ENCODE results near the gene CST6.
"Not testable (repeated sequence)": the region's sequence is repeated elsewhere in the genome, so short reads cannot be mapped to it uniquely, and the experiment has no call there.

Gene CST6

GRCh38 chr11:66012946-66013761, 1.3 kb downstream of the CST6 start:
- in situ Hi-C loops (cut with HindIII; ENCODE audit: low pct_unique_long_range_greater_than_20kb, low sequenced_read_pairs): no loop called here
- DNase-seq (ENCODE audit: low read depth in 1 of 2, low spot score in 1 of 2): peak; percentile 88 to 93
- no peak for TF ChIP-seq JUND (IDR thresholded peaks at IDR 0.05; ENCODE audit: low read depth)

GRCh38 chr11:66013762-66014100, 1.9 kb downstream of the CST6 start:
- no peak for DNase-seq (ENCODE audit: low read depth in 1 of 2, low spot score in 1 of 2)
- no peak for TF ChIP-seq JUND (IDR thresholded peaks at IDR 0.05; ENCODE audit: low read depth)
- in situ Hi-C loops (cut with HindIII; ENCODE audit: low pct_unique_long_range_greater_than_20kb, low sequenced_read_pairs): no loop called here

GRCh38 chr11:66014804-66015453, 3.1 kb downstream of the CST6 start:
- TF ChIP-seq JUND (IDR thresholded peaks at IDR 0.05; ENCODE audit: low read depth): no peak
- in situ Hi-C loops (cut with HindIII; ENCODE audit: low pct_unique_long_range_greater_than_20kb, low sequenced_read_pairs): no loop called here
- no peak for DNase-seq (ENCODE audit: low read depth in 1 of 2, low spot score in 1 of 2)

DNA sequence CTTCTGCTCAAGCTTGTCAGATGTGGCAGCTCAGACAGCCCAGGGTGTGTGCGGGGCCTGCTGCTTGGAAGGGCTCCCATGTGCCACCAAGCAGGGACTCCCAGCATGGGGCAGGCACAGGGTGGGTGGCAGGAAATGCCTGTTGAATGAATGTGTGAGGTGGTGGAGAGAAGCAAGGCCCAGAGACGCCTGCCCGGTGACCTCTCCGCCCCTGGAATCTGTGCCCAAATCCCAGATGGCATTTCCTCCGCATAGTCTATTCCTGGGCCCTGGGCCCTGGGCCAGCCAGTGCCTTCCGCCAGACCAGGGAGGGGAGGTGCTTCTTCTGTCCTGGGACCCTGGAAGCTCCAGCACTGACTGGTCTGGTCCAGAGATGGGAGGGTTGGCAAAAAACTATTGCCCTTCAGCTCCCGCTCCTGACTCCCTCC, 3.7 kb downstream of the CST6 start:
- TF ChIP-seq JUND (IDR thresholded peaks at IDR 0.05; ENCODE audit: low read depth): no peak
- in situ Hi-C loops (cut with HindIII; ENCODE audit: low pct_unique_long_range_greater_than_20kb, low sequenced_read_pairs): no loop called here
- no peak for DNase-seq (ENCODE audit: low read depth in 1 of 2, low spot score in 1 of 2)

- no peak for DNase-seq (ENCODE audit: low read depth in 1 of 2, low spot score in 1 of 2)
These were observed 4.4 kb downstream of the CST6 start for GRCh38 chr11:66015936-66016792.

DNA sequence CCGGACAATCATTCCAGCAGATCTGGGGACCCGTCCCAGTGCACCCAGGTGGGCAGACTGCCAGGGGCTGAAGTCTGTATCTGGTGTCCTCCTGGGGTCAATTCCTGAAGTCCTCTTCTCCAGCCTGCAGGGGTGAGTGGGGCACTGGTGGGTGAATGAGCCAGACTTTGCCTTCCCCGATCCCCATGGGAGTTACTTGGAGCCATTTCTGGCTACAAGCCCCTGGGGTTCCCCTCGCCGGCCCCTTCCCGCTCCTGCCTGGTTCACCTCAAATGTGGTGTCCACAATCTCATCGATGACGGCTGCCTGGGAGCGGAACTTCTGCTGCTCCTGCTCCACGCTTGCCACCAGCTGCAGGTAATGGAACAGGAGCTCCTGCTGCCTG, 5.0 kb downstream of the CST6 start:
- DNase-seq (ENCODE audit: low read depth in 1 of 2, low spot score in 1 of 2): no peak
- in situ Hi-C loops (cut with HindIII; ENCODE audit: low pct_unique_long_range_greater_than_20kb, low sequenced_read_pairs): no loop called here
- TF ChIP-seq JUND (IDR thresholded peaks at IDR 0.05; ENCODE audit: low read depth): no peak

More at GRCh38 chr11:66015936-66016792, 4.4 kb downstream of the CST6 start:
- no peak for TF ChIP-seq JUND (IDR thresholded peaks at IDR 0.05; ENCODE audit: low read depth)
- in situ Hi-C loops (cut with HindIII; ENCODE audit: low pct_unique_long_range_greater_than_20kb, low sequenced_read_pairs): no loop called here

GRCh38 chr11:66017321-66017720, 5.5 kb downstream of the CST6 start:
- no peak for TF ChIP-seq JUND (IDR thresholded peaks at IDR 0.05; ENCODE audit: low read depth)
- in situ Hi-C loops (cut with HindIII; ENCODE audit: low pct_unique_long_range_greater_than_20kb, low sequenced_read_pairs): no loop called here
- DNase-seq (ENCODE audit: low read depth in 1 of 2, low spot score in 1 of 2): no peak

- no peak for TF ChIP-seq JUND (IDR thresholded peaks at IDR 0.05; ENCODE audit: low read depth)
- no peak for DNase-seq (ENCODE audit: low read depth in 1 of 2, low spot score in 1 of 2)
- in situ Hi-C loops (cut with HindIII; ENCODE audit: low pct_unique_long_range_greater_than_20kb, low sequenced_read_pairs): no loop called here
These were observed 8.4 kb downstream of the CST6 start for GRCh38 chr11:66020212-66020611.

- no peak for TF ChIP-seq JUND (IDR thresholded peaks at IDR 0.05; ENCODE audit: low read depth)
- DNase-seq (ENCODE audit: low read depth in 1 of 2, low spot score in 1 of 2): no peak
- in situ Hi-C loops (cut with HindIII; ENCODE audit: low pct_unique_long_range_greater_than_20kb, low sequenced_read_pairs): no loop called here
These were observed 9.0 kb downstream of the CST6 start for GRCh38 chr11:66020618-66021357.

DNA sequence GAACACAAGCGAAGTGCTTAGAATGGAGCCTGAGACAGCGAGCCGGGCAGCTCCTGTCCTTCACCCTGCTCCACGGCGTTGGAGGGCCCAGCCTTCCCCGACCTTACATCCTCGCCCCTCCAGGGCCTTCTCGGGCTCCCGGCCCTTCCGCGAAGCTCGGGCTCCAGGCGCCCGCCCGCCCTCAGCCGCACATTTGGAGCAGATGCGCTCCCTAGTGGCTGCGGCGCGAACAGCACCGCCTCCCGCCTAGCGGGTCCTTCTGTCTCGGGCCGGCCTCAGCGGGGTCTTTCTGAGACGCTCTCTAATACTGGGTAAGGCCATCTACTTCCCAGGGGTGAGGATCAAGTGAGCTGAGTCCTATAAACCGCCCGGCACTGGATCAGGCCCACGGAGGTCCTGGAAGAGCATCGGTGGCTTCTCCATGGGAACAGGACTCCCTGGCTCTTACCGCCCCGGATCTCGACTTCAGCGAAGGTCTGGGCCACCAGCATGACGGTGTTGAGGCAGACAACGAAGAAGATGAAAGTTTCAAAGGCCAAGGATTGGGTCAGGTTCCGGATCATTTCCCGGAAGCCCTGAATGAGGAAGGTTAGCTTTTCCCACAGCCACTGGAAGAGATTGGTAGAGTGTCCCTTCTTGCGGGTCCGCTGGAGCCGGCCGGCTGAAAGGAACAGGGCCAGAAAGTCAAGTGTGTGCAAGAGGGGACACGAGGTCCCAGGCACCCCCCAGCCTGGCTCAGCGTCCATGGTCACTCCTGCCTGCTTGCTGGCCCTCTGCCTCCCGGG, 10.8 kb downstream of the CST6 start:
- no peak for TF ChIP-seq JUND (IDR thresholded peaks at IDR 0.05; ENCODE audit: low read depth)
- in situ Hi-C loops (cut with HindIII; ENCODE audit: low pct_unique_long_range_greater_than_20kb, low sequenced_read_pairs): no loop called here
- peak; percentile 73 to 87 for DNase-seq (ENCODE audit: low read depth in 1 of 2, low spot score in 1 of 2)

- DNase-seq (ENCODE audit: low read depth in 1 of 2, low spot score in 1 of 2); in situ Hi-C loops (cut with HindIII; ENCODE audit: low pct_unique_long_range_greater_than_20kb, low sequenced_read_pairs): not testable (repeated sequence)
These were observed 11.3 kb downstream of the CST6 start for GRCh38 chr11:66023186-66023440.

- no peak for DNase-seq (ENCODE audit: low read depth in 1 of 2, low spot score in 1 of 2)
- TF ChIP-seq JUND (IDR thresholded peaks at IDR 0.05; ENCODE audit: low read depth): no peak
- in situ Hi-C loops (cut with HindIII; ENCODE audit: low pct_unique_long_range_greater_than_20kb, low sequenced_read_pairs): no loop called here
These were observed 14.3 kb downstream of the CST6 start, which contains the start of gene CATSPER1 for GRCh38 chr11:66026017-66026529. Gene CATSPER1 (minus strand): TSS chr11:66026479. CDS start chr11:66026379, 100 bp downstream.
